Brain pericyte (primary cell): ENCODE data around the gene TNKS2.

ENCODE experiments used
- DNase-seq: peaks from one replicate; pipeline ENCODE4 v3.0.0-alpha.2; 2012; ENCODE audit warnings: low read depth, low spot score

Gene TNKS2

DNA sequence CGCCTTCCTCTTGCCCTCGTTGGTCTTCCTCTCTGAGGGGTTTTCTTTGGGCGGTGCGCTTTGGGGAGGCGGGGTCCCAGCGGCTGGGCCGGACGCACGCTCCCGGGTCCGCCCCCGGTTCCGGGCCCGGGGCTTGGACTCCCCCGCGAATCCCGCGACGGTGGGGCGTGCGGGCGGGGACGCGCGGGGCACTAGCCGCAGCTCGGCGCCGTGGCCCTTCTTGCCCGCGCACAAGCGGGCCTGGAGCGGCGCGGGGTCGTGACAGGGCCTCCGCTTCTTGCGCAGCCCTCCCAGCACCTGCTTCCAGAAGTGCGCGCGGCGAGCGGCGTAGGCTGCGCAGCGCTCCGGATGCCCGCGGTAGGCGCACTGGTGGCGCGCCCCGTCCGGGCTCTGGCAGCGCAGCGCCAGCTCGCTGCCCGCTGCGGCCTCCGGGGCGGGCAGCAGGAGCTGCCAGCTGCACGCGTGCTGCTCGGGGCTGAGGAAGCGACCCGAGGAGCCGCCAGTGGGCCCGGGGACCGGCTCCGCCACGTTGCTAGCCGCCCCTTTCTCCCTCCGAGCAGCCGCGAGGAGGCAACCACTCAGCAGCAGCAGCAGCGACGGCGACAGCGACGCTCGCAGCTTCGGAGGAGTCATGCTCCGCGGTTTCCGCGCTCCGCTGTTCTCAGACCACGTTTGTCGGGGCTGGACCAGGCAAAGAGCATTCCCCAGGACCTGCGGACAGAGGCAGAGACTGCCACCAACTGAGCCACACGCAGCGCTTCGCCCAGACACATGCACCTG, 110.3 kb downstream of the TNKS2 start:
- no peak for DNase-seq

DNA sequence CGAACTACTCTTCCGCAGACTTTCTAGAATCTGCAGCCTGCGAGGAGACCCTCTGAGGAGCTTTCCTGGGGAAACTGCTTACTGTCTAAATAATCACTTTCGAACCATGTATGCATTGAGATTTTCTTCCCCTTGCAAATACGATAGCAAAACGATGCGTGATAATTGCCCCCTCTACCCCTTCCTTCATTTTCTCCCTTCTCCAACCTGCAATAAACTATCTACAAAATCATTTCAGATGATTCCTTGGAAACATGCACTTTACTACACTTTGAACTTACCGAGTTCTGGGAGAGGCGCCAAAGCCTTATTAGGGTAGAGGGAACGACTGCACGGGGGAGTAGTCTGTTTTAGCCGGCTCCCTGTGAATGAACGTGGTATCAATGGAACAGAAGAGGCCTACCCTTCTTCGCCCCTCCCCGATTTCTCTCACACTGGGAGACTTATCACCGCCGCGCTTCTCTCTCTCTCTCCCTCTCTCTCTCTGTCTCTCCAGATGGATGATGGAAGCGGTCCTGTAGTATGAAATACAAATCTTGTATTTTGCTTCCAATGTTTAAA, 111.0 kb downstream of the TNKS2 start, which contains the start of gene FGFBP3:
FGFBP3 (minus strand) TSS at position 370 of the 561 bp plus-strand sequence. CDS start 517 bp downstream, outside the sequence.
- DNase-seq = no peak

DNA sequence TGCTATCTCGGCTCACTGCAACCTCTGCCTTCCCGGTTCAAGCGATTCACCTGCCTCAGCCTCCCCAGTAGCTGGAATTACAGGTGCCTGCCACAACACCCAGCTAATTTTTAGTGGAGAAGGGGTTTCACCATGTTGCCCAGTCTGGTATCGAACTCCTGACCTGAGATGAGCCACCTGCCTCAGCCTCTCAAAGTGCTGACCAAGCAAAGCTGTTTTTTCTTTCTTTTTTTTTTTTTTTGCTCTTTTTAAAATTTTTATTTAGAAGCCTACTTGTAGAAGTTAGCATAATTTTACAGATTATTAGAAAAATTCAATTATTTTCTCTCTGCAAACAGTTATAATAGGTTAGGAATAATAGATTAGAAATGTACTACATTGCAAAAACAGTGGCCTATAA, 112.2 kb downstream of the TNKS2 start:
- no peak for DNase-seq
